ENCODE results near the gene ZAP70. TPM values are rescaled to one million over a fixed set of nuclear protein-coding genes. Genes with fewer than 3 reads are reported as not detected.

Gene ZAP70
- total RNA-seq, 2 donors from 2014 or later = 0.86 to 1.4 TPM

DNA sequence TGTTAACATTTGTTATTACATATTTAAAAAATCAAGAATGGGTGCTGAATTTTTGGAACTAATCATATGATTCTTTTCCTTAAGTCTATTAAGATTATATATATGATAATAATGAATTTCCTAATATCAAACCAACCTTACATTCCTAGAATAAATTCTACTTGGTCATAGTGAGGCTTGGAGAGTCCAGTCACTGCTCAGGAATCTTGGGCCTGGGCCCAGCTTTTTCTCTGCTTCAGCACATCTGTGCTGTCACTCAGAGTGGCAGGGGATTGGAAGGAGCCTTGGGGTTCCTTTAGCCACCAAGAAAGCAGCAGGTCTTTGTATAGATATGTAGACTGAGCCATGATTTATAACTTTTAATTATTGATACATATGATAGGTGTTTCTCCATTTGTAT lies 19.9 kb upstream of the ZAP70 start:
- Histone ChIP-seq H3K9me3 (no peaks in the 10 kb centered on the region), H3K27me3 (no peaks in the 10 kb centered on the region), H3K27ac (no peak overlapping the region), H3K36me3 (no peaks in the 10 kb centered on the region), H3K4me1 (no peaks in the 10 kb centered on the region), H3K4me3 (no peak overlapping the region)
- no peak for DNase-seq (ENCODE audit: low spot score)
- no peak for TF ChIP-seq CTCF (IDR thresholded peaks at IDR 0.05)

GRCh38 chr2:97695744-97696143 lies 17.6 kb upstream of the ZAP70 start:
- no peak for DNase-seq (ENCODE audit: low spot score)
- Histone ChIP-seq H3K9me3 (no peaks in the 10 kb centered on the region), H3K27me3 (no peaks in the 10 kb centered on the region), H3K4me3 (no peak overlapping the region), H3K36me3 (no peaks in the 10 kb centered on the region), H3K4me1 (no peaks in the 10 kb centered on the region), H3K27ac (no peak overlapping the region)
- TF ChIP-seq CTCF (IDR thresholded peaks at IDR 0.05) = no peak

DNA sequence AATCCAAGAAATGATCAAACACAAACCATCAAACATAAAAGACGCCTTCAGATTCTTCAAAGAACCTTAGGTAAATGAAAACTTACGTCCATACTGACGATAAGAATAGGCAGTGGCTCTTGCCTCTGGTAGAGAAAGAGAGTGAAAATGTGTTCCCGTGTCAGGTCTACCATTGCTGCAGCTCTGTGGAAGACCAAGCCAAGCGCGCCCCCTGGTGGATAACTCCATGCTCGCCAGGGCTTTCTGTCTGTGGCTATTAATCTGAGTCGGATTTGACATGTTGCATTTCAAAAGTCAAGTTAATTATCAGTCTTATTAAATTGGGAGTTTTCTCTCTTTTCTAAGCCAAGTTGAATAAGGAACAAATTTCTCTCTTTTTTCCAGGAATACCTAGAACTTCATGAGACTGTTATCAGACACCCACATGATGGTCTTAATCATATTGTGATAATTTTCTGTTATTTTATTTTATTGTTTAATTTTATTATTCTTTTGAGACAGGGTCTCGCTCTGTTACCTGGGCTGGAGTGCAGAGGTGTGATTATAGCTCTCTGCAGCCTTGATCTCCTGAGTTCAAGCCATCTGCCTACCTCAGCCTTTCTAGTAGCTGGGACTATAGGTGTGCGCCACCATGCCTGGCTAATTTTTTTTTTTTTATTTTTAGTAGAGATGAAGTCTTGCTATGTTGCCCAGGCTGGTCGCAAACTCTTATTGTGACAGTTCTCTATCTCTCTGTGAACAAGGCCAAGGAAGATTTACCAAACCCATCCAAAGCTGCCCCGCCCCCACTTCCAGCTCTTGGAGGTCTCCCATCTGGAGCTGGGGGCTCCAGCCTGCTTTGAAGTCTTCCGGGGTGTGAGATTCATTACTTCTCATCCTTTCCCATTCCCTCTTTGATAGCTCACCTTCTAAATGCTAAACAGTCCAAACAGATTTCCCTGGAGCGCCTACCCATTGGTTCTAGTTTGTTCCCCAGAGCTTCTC lies 15.8 kb upstream of the ZAP70 start:
- H3K27me3 ChIP-seq = no peaks in the 10 kb centered on the region
- TF ChIP-seq CTCF (IDR thresholded peaks at IDR 0.05) = peak; percentile 81 to 94
- H3K36me3 ChIP-seq = no peaks in the 10 kb centered on the region
- H3K4me3 ChIP-seq = no peak overlapping the region
- peak; percentile 95 for DNase-seq (ENCODE audit: low spot score)
- H3K4me1 ChIP-seq = no peaks in the 10 kb centered on the region
- no peak overlapping the region for H3K27ac ChIP-seq
- H3K9me3 ChIP-seq = no peaks in the 10 kb centered on the region

DNA sequence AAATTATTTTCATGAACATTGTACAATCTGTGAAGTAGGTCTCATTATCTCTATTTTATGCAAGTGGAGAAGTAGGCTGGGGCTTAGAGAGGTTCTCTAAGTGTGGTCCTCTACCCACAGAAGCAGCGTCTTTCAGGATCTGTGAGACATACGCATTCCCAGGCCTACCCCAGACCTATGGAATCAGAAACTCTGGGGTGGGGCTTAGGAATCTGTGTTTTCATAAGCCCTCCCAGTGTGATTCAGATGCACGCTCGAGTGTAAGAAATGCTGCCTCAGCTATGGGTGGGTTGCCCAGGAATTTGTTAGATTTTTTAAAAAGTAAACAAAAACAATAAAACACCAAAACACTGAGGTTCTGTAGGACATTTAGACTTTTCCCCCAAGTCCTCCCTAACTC lies 14.8 kb upstream of the ZAP70 start:
- H3K9me3 ChIP-seq = no peaks in the 10 kb centered on the region
- no peaks in the 10 kb centered on the region for H3K36me3 ChIP-seq
- DNase-seq (ENCODE audit: low spot score) = no peak
- no peaks in the 10 kb centered on the region for H3K27me3 ChIP-seq
- no peak for TF ChIP-seq CTCF (IDR thresholded peaks at IDR 0.05)
- H3K4me3 ChIP-seq = no peak overlapping the region
- no peaks in the 10 kb centered on the region for H3K4me1 ChIP-seq
- H3K27ac ChIP-seq = no peak overlapping the region

GRCh38 chr2:97699765-97700444 lies 13.5 kb upstream of the ZAP70 start:
- peak; percentile 34 to 70 for TF ChIP-seq CTCF (IDR thresholded peaks at IDR 0.05)
- H3K4me3 ChIP-seq = no peak overlapping the region
- H3K4me1 ChIP-seq = no peaks in the 10 kb centered on the region
- no peaks in the 10 kb centered on the region for H3K27me3 ChIP-seq
- DNase-seq (ENCODE audit: low spot score) = no peak
- H3K9me3 ChIP-seq = no peaks in the 10 kb centered on the region
- no peak overlapping the region for H3K27ac ChIP-seq
- no peaks in the 10 kb centered on the region for H3K36me3 ChIP-seq

Data from right atrium auricular region (tissue), 2 donors.